Neural crest cell (in vitro differentiated cells): ENCODE data around the gene MICU2. TPM values are rescaled to one million over a fixed set of nuclear protein-coding genes. Genes with fewer than 3 reads are reported as not detected.

Experiments used
- DNase-seq: peaks from one replicate; pipeline ENCODE4 v3.0.0; 2021; ENCODE audit warnings: low read depth, mixed read lengths, low spot score
- H3K27ac Mint-ChIP-seq: one replicate; pipeline ENCODE4 v1.8.0; 2021; ENCODE audit warnings: mild to moderate bottlenecking, mixed read lengths; ENCODE audit not compliant: unreplicated experiment
- H3K27me3 Mint-ChIP-seq: 2 replicates; pipeline ENCODE4 v1.8.0; 2021; ENCODE audit warnings: low read depth, mild to moderate bottlenecking, mixed read lengths
- H3K36me3 Mint-ChIP-seq: 2 replicates; pipeline ENCODE4 v1.8.0; 2021; ENCODE audit warnings: low read depth, mild to moderate bottlenecking, mixed read lengths
- H3K4me1 Mint-ChIP-seq: 2 replicates; pipeline ENCODE4 v1.8.0; 2021; ENCODE audit warnings: mixed read lengths
- H3K4me3 Mint-ChIP-seq: one replicate; pipeline ENCODE4 v1.8.0; 2021; ENCODE audit warnings: mild to moderate bottlenecking, mixed read lengths
- H3K9me3 Mint-ChIP-seq: 2 replicates; pipeline ENCODE4 v1.8.0; 2021; ENCODE audit warnings: mixed read lengths
- CTCF ChIP-seq: fragments of 200-600 bp; sonication (generic); conservative IDR thresholded peaks from 2 replicates; pipeline ENCODE4 v1.5.0; 2021; ENCODE audit warnings: antibody characterized with exemption, mild to moderate bottlenecking
- long read RNA-seq: library from polyadenylated mRNA; unstranded; transcript quantifications from one replicate; pipeline ENCODE4 v2.0.0, GENCODE V29; 2020
- total RNA-seq: library from RNA; stranded (reverse); gene quantifications from 2 replicates; pipeline ENCODE4 v1.2.1, GENCODE V29; 2021

Gene MICU2
- total RNA-seq, result 34.1 and 34.4 TPM in 2 replicates
- long read RNA-seq, transcript MICU2-201 (12 exons, 1,920 nt), result major isoform, 48 of 61 reads
- long read RNA-seq, partial matches to known transcripts, result 6 of 61 reads
- long read RNA-seq, other reads (novel, unspliced or antisense), result 7 of 61 reads

GRCh38 chr13:21603531-21604448, at the start of gene MICU2:
TSS of gene MICU2 (minus strand) at chr13:21604170. CDS start at chr13:21604148, 22 bp downstream.
- Mint-ChIP-seq H3K4me3 (peak within 1 kb of the TSS; percentile 90), H3K36me3 (peaks cover 9% of the 10 kb centered on the region), H3K9me3 (peaks cover 2% of the 10 kb centered on the region), H3K4me1 (peaks cover 43% of the 10 kb centered on the region), H3K27ac (peak within 1 kb of the TSS; percentile 69), H3K27me3 (peaks cover 7% of the 10 kb centered on the region)
- peak; percentile 84 for DNase-seq
- no peak for TF ChIP-seq CTCF

- TF ChIP-seq CTCF, result no peak
- Mint-ChIP-seq H3K9me3 (peaks cover 3% of the 10 kb centered on the region), H3K4me3 (no peak overlapping the region), H3K27ac (no peak overlapping the region), H3K4me1 (peaks cover 3% of the 10 kb centered on the region), H3K27me3 (no peaks in the 10 kb centered on the region), H3K36me3 (no peaks in the 10 kb centered on the region)
- no peak for DNase-seq
Measured at GRCh38 chr13:21641629-21642028, 37.7 kb upstream of the MICU2 start.

- Mint-ChIP-seq H3K4me1 (peaks cover 3% of the 10 kb centered on the region), H3K36me3 (no peaks in the 10 kb centered on the region), H3K27ac (no peak overlapping the region), H3K27me3 (no peaks in the 10 kb centered on the region), H3K4me3 (no peak overlapping the region), H3K9me3 (peaks cover 3% of the 10 kb centered on the region)
- DNase-seq, result no peak
- no peak for TF ChIP-seq CTCF
Measured at GRCh38 chr13:21639561-21639960, 35.6 kb upstream of the MICU2 start.

- Mint-ChIP-seq H3K4me1 (peaks cover 3% of the 10 kb centered on the region), H3K36me3 (no peaks in the 10 kb centered on the region), H3K27me3 (no peaks in the 10 kb centered on the region), H3K9me3 (peaks cover 2% of the 10 kb centered on the region), H3K4me3 (no peak overlapping the region), H3K27ac (no peak overlapping the region)
- TF ChIP-seq CTCF, result peak; percentile 90
- DNase-seq, result peak; percentile 43
Measured at GRCh38 chr13:21638319-21639282, 34.6 kb upstream of the MICU2 start.

GRCh38 chr13:21637296-21637695, 33.3 kb upstream of the MICU2 start:
- DNase-seq, result no peak
- no peak overlapping the region for H3K27ac Mint-ChIP-seq
- no peak for TF ChIP-seq CTCF
- H3K36me3 Mint-ChIP-seq, result no peaks in the 10 kb centered on the region
- H3K9me3 Mint-ChIP-seq, result no peaks in the 10 kb centered on the region
- H3K4me3 Mint-ChIP-seq, result no peak overlapping the region
- no peaks in the 10 kb centered on the region for H3K27me3 Mint-ChIP-seq
- peaks cover 3% of the 10 kb centered on the region for H3K4me1 Mint-ChIP-seq
